Stimulated activated CD8-positive, alpha-beta memory T cell treated with anti-CD3 and anti-CD28 coated beads, Interleukin-2, amount 100 ng/mL, for 1 hour (primary cell): Measurements from ENCODE around the gene HOXA13.

Source experiments
- DNase-seq, 2 donors: peaks; one replicate each; pipeline ENCODE4 v3.0.0-alpha.2; 2020; ENCODE audit warnings: low read depth in 2 of 2

Gene HOXA13

DNA sequence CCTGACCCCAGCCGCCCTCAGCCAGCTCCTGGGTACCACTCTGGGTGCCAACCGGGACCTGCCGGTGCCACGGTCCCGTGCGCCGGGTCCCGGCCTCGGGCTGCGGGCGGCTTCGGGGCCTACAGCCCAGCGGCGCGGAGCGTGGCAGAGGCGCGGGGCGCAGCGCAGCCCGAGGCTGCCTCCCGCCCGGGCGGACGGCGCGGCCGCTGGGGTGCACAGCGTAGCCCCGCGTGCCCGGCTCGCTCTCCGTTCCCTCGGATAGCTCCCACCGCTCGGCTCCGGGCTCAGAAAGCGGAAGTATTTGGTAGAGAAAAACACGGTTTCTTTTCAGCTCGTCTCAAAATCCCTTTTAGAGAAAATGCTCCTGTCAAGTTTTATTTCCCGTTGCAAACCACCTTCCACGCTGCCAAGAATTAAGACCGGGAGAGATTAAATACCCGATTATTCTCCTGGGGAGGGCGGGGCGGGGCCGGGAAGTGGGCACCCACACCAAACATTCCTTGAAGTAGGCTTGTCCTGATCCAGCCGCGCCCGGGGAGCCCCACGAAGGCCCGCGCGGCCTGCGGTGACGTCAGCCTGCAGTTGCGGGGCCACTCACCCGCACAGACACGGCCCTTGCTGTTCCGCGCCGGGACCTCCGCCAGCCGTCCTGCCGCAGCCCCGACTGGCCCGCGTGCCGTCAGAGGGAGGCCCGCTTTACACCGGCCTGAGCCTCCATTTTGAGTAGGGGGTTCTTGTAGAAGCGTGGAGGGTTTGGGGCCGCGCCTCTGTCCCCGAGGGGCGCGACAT, 7.2 kb downstream of the HOXA13 start:
- DNase-seq: no peak

- DNase-seq: no peak
Measured at GRCh38 chr7:27191833-27192545, 7.9 kb downstream of the HOXA13 start.

DNA sequence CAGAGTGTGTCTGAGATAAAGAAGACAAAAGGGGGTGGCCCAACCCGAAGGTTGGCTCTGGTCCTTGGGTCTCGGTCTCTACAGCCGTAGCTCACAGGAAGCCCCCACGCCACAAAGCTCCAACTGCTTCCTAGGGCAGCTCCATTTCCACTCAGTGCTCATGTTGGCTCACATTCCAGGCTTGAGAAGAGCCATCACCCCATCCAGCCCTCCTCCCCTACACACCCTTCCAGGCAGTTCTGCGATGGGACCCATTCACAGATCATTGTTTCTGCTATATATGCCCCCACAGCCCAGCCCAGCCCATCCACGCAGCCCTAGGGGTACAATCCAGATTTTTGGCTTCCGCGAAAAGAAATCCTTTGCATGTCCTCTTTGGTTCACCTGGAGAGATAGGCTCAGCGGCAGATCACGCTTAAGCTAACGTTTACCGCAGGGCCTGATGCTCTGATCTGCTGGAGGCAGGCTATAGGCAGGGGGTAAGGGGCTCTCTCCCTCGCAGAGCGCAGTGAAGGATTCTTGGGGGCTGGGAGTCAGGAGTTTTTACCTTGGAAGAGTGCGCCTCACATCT, 8.6 kb downstream of the HOXA13 start:
- DNase-seq: no peak

DNA sequence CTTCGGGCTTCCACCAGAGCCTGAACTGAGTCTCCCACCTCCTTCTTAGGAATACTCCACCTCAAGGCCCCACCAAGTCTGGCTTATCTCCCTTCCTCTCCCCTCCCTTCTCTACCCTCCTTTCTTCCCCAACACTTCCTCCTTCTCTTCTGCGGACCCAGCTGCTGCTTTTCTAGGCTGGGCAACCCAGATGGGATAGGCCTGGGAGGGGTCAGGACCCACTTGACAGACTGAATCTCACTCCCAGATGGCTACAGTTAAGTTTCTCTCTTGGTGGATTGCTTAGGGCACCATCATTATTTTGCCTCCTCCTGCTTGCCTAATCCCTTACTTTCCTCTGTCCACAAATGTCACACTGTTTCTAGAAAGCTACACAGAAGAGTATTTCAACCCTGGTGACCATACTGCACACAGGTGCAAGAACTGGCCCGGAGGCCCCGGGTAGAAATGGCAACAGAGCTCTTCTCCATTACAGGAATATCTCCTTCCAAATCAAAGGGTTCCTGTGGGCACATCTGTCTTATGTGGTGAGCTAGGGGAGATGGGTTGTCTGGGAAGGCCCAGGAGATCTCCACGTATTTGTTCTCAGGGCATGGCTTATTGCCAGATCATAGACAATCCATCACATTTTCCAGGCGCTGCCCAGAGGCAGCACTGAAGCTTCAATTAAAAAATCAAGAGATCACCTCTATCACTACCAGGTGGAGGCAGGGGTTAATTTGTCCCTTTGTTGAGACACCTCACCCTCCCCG, 9.7 kb downstream of the HOXA13 start:
- no peak for DNase-seq

DNA sequence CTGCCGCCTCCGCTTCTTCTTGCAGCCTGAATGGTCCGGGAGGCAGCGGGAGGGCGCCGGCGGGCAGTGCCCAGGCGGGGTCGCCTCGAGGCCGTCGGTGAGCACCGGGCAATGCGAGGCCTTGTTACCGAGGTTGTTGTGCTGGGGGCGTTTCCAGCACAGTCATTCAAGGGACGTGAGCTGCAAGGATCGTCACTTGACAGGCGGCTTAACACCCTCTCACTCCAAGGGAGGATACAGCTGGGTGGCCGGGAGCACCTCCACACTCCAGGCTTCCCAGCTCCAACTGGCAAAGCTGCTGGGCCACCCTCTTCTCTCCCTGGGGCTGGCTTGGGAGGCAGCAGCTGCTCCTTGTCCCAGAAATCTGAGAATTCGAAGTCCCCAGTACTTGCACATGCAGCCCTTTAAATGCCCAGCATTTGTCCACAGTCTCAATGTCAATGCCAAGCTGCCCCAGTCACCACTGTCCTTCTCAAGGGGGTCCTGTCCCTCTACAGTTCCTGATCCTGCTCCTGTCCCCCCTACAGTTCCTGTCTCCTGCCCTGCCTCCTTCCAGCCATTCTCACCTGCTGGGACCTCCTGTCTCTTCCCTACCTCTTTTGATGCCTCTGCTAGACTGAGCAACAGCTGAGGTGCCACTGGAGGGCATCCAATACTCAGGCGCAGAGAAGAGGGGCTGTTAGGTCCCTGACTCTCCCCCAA, 10.4 kb downstream of the HOXA13 start:
- DNase-seq: no peak

- DNase-seq: no peak
Measured at GRCh38 chr7:27188386-27189294, 11.3 kb downstream of the HOXA13 start.

DNA sequence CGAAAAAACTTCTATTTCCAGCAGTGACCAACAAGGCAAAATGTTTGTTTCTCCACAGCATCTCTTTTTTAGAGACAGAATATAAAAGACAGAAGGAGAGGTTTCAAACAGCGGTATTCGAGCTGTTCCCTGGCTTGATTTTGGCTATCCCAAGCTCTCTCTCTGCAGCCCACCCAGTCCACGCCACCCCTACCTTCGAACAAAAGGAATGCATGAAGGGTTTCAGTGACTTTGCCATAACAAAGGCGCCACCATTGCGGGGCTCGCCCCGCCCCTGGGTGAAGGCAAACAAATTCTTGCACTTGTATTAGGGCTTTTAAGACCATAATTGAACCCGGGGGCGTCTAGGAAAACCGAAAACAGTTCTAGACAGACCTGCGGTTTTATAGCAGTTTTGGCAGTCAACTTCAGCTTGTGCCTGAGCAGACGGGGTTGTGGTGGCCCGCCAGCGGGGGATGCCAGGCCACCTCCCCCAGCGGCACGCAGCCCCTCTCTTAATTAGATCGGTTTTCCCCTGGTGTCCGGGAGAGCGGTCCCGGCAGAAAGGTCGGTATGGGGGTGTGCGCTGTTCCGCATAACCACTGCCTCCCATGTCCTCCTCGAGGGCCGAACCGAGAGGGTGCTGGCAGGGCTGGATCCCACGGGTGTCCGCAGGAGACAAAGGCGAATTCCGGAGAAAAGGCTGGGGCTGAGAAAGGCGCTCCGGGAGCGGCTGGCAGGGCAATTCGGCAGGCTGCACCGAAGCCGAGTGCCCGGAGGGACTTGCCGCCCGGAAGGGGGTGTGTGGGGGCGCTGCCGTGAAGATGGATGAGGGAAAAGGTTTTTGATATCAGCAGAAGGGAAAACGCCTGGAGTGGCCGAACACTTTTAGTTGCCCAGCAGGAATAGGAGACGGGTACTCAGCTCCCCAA, 12.2 kb downstream of the HOXA13 start:
- no peak for DNase-seq

DNA sequence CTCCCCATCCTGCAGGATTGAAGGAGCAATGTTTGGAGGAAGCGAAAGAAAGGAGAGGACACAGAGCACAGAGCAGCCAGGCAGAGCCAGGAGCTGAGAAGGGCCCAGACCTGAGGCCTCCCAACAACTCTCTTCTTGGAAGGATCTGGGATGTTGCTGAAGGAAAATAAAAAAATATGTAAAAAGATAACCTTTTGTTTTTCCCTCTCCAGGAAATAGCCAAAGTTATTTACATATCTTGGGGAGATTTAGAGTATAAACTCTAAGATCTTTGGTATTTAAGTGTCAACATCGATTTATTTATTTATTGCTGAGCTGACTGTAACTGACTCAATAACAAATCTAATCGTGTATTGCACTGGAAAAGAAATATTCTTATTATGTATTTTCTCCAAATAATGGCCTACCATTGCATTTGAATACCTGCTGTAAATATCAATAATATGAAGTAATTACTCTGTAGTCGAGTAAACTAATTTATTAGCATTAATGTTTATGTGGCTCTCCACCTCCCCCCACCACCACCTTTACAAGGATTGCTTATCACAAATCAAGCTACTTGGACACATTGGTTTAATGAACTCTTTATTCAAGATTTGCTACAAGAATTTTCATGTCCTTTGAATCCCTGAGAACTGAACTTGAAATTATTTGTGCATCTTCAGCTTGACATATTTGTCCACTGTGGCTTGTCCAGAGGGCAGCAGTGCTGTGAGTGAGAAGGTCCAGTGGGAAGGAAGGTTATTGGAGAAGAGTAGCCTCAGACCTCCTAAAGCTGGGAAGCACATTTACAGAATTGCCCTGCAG, 13.0 kb downstream of the HOXA13 start:
- no peak for DNase-seq

DNA sequence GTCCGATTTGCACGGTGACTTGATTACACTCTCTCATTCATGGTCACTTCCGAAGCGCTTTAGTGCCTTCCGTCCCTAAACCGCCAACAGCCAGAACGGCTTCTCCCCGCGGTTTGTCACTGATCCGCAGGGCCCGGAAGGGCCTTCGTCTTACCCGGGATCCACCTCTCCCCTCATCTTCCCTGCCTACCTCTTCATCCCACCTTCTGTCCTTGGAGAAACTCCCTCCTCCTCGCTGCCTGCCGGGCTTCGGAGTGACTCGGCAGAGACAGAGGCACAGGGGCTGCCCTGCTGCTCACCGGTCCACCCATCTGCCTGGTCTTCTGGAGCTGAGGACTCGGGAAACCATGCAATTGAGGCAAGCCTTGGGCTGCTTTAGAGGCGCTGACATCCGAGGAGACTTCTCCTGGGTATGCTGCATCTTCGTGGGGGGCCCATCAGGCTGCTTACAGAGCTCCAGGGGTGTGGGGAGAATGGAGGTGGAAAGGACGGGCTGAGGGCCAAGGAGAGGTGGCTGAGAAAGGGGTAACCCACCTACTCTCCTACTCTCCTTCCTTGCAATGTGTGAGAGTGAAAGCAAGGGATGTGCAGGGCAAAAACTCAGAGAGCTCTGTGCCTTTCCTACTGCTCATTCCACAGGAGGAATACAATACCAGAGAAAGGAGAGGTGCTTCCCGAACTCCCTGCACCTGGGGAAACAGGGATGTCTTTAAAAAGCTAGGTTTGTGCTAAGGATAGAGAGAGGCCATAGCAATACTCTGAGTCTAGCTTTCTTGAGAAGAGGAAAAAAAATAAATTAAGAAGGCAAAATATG, 13.8 kb downstream of the HOXA13 start:
- no peak for DNase-seq

GRCh38 chr7:27185013-27185853, 14.7 kb downstream of the HOXA13 start, which contains the start of gene HOXA11:
Gene HOXA11, minus strand, starts transcription at chr7:27185232. Its CDS starts 88 bp downstream, at chr7:27185144.
- DNase-seq: no peak

- no peak for DNase-seq
Measured at GRCh38 chr7:27184337-27185012, 15.4 kb downstream of the HOXA13 start.

- no peak for DNase-seq
Measured at GRCh38 chr7:27183682-27184336, 16.1 kb downstream of the HOXA13 start.

- no peak for DNase-seq
Measured at GRCh38 chr7:27182861-27183681, 16.8 kb downstream of the HOXA13 start.

DNA sequence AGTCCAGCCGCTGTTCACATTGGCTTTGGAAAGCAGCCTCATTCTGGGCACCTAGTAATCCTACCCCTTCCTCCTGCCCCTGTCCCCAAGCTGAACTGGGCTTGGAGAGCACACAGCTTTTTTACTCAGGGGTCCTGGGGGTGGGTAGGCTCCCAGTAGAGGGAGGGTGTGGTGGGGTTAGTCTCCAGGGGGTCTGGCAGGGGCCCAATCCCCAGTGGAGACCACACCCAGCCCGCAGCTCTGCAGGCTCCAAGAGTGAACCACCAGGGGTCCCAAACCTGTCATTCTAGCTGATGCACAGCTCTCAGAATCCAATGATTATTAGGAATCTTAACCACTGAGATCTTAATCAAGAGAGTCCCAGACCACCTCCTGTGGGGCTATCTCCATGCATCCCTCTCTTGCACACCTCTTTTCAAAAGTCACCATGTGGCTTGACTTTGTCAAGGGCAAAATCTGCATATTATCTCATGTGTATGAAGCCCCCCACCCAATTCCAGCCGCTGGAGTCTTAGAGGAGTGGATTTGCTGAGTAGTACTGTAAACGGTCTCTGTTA, 17.5 kb downstream of the HOXA13 start:
- no peak for DNase-seq
